Left ventricle myocardium superior (tissue), 1 donor: ENCODE measurements around the gene ANKRD29. TPM values are rescaled to one million over a fixed set of nuclear protein-coding genes. Genes with fewer than 3 reads are reported as not detected.
A peak's percentile ranks its signal among the peaks of the same experiment; 100 is the strongest.

Experiments
- ATAC-seq: fragments of 200-7000 bp; cut with Tn5 transposase; one replicate; pipeline ENCODE4 v1.9.1; 2020; ENCODE audit warnings: mild to moderate bottlenecking, moderate library complexity
- DNase-seq: peaks from one replicate; pipeline ENCODE4 v3.0.0-alpha.2; 2020
- intact Hi-C: fragments of 100-400 bp; cut with micrococcal nuclease; formaldehyde crosslinking; loops from one replicate; pipeline ENCODE4 v1.11.0; 2022
- long read RNA-seq: library from polyadenylated mRNA; unstranded; transcript quantifications from one replicate; pipeline ENCODE4 v2.0.0, GENCODE V29; 2021
- total RNA-seq: library from RNA; stranded (reverse); fragmentation: NEBNext Ultra II Directional; extraction: Animal tissue kit (Norgen Biotek cat#: 25700); gene quantifications from one replicate; pipeline ENCODE4 v1.2.1, GENCODE V29; 2021
- donor health status: DM: no; HTN: yes; CAD: no; lungs with severe emphysema.

ANKRD29 gene, protein sequence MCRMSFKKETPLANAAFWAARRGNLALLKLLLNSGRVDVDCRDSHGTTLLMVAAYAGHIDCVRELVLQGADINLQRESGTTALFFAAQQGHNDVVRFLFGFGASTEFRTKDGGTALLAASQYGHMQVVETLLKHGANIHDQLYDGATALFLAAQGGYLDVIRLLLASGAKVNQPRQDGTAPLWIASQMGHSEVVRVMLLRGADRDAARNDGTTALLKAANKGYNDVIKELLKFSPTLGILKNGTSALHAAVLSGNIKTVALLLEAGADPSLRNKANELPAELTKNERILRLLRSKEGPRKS
- total RNA-seq, result 9.8 TPM
- long read RNA-seq, transcript ANKRD29-208 (10 exons, 3,361 nt), result major isoform, 8 of 21 reads
- long read RNA-seq, partial matches to known transcripts, result 3 of 21 reads
- long read RNA-seq, other reads (novel, unspliced or antisense), result 8 of 21 reads

DNA sequence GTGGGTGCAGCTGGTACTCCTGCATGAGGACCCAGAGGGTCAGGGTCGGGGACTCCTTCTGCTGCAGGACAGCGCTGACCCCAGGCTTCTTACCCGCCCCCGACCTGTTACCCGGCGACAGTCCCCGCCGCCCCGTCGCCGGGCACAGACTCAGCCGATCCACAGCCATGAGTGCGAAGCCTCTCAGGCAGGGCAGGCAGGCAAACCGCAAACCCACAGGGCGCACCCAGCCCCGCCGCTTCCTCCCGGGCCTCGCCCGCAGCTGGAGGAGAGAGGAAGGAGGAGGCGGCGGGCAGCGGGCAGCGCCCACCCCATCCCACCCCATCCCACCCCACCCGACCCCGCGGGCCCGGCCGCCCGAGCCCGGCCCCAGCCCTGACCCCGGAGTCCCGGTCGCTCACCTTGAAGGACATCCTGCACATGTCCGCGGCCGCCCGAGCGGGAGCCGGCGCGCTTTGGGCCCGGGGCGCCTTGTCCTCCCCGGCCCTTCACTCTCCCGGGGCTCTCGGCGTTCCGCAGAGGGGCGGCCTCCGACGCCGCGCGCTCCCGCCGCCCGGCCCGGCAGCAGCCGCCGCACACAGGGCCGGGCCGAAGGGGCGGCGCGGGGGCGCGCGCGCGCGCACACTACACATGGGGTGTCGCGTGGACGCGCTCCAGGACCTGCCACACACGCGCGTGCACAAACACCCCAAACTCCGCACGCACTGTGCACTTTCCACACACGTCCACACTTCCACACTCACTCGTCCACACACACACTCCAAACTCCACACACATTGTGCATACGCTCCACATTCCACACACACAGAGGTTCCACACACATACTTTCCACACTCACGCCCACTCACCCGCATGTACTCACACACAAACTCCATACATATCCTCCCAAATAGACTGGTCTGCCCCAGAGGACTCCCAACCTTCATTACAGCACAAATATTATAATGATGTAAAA, at the start of gene ANKRD29:
Gene ANKRD29 (minus strand): TSS at position 603 of the 955 bp plus-strand sequence. CDS start 181 bp downstream, at position 422.
- ATAC-seq, result peak; percentile 92
- intact Hi-C loops, result no loop called here
- DNase-seq, result peak; percentile 80

DNA sequence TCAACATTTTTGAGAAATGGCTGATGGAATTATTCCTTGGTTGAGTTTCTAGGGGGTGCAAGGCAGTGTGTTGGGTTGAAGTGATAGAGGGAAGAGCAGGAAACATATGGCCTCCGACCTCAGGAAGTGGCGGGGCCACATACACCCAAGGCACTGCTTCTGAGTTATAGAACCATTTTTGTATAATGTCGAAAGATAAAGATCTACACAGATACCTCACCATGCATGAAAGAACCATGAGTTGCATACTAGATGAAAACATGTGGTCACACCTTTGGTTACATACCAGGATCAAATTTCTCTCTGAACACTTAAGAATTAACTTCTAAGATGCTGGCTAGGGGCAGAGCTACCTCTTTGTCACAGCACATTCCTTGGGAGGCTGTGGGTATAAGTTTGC, 49.7 kb upstream of the ANKRD29 start:
- ATAC-seq (no peak), DNase-seq (no peak)
- intact Hi-C loops, result no loop called here

DNA sequence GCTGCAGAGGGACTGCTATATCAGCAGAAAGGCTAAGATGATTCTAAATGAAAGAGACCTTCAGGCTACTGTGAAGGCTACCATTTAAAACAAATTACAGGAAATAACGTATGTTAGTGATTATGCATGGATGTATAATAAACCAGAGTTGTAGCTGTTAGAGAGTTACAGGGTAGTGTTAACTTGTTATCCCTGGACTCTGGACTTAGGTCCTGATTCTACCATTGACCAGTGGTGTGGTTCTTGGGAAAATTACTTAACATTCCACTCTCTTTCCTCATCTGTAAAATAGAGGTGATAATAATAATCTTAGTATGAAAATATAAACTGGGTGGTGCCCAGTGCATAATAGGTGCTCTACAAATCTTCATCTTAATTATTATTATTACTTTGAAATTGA, 48.7 kb upstream of the ANKRD29 start:
- ATAC-seq, result no peak
- intact Hi-C loops, result no loop called here
- no peak for DNase-seq

DNA sequence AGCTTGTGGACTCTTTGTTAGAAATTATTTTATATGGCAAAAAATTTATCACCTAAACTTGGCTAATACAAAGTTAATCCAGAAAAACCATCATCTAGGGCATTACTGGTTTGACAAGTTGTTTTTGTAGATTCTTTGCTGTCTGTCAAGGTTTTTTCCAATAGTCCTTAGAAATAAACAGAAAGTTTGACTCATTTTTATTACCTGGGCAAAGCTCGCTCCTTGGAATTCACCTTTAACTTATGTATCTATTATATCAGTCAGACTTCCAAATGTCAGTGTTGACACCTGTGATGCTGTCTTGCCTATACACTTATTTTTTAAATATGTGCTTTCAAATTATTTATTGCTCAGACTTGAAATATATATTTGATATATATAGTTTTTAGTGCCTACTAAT, 48.2 kb upstream of the ANKRD29 start:
- no peak for DNase-seq
- no peak for ATAC-seq
- intact Hi-C loops, result no loop called here

DNA sequence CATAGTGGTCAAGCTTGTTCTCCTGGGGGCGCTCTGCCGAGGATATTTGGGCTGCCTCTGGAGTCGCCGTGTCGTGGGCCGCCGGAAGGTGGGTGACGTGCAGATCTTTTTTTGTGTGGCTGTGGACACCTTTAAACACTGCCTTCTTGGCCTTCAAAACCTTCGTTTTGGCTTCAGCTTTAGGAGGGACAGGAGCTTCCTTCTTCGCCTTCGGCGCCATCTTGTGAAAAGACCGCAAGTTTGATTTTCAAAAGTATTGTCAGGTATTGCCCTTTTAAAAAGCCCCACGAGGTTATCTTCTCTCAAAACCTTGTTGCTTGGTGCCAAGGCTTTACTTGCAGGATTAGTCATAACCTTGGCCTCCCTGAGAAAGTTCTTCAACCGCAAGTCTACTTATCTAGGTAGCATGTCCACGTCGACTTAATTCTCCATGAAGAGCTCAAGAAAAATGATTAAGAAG, 47.4 kb upstream of the ANKRD29 start:
- DNase-seq (no peak), ATAC-seq (no peak)
- intact Hi-C loops, result no loop called here

DNA sequence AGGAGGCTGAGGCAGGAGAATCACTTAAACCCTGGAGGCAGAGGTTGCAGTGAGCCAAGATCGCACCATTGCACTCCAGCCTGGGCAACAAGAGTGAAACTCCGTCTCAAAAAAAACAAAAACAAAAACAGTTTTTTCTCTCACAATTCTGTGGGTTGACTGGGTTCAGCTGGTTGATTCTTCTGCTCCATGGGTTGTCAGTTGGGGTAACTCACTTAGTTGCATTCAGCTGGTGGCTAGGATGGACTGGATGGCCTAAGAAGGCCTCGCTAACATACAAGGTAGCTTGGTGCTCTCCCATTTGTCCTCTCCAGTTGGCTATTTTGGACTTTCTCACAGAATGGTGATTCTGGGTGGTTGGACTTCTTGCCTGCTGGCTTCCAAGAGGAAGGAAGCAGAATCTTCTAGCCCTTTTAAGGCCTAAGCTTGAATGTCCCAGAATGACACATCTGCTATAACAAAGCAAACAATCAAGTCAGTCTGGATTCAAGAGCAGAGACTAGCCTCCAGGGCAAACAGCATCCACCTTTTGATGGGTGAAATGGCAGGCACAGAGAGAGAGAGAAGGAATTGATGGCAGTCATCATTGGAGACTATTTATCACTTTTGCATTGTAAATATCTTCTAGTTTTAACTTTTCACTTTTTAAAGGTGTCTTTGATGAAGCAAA, 44.4 kb upstream of the ANKRD29 start:
- no peak for DNase-seq
- intact Hi-C loops, result no loop called here
- ATAC-seq, result no peak

DNA sequence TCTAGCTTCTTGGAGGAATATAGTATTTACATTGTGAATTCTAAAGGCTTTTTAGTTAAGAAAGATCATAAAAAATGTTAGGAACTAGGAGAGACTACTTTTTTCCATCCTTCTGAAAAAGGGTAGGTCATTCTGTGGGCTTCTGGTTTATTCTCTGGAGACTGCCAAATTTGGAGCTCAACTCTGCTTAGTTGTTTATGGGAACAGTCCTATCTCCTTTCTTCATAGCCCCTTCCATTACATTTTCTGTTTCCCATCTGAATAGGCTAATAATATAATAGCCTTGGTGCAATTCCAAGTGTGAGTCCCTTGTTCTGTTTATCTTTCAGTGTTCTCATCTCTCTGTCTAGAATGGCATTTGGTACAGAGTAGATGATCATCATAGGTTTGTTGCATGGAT, 42.1 kb upstream of the ANKRD29 start:
- ATAC-seq (no peak), DNase-seq (no peak)
- intact Hi-C loops, result loop anchor here (5.0 kb wide), 1 partner anchor 83 kb away; no protein-coding TSS in a partner anchor

DNA sequence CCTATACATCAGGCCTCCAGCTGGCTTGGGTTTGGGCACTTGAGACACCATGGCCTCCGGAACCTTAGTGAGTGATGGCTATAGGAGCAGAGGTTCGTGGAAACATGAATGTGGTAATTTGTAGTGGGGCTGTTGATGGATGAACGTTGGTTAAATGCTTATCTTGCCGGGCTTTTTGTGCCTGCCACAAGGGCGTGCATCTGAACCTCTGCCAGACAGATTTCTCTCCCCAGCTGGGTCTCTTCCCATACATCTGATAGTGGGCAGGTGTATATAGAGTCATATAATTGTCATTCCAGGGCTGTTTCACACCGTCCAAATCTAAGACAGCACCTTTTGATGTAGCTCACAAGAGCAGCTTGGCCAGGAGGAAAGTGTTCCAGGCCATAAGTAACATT, 41.3 kb upstream of the ANKRD29 start:
- intact Hi-C loops, result loop anchor here (5.0 kb wide), 1 partner anchor 82 kb away; no protein-coding TSS in a partner anchor
- ATAC-seq, result peak; percentile 23
- DNase-seq, result no peak

DNA sequence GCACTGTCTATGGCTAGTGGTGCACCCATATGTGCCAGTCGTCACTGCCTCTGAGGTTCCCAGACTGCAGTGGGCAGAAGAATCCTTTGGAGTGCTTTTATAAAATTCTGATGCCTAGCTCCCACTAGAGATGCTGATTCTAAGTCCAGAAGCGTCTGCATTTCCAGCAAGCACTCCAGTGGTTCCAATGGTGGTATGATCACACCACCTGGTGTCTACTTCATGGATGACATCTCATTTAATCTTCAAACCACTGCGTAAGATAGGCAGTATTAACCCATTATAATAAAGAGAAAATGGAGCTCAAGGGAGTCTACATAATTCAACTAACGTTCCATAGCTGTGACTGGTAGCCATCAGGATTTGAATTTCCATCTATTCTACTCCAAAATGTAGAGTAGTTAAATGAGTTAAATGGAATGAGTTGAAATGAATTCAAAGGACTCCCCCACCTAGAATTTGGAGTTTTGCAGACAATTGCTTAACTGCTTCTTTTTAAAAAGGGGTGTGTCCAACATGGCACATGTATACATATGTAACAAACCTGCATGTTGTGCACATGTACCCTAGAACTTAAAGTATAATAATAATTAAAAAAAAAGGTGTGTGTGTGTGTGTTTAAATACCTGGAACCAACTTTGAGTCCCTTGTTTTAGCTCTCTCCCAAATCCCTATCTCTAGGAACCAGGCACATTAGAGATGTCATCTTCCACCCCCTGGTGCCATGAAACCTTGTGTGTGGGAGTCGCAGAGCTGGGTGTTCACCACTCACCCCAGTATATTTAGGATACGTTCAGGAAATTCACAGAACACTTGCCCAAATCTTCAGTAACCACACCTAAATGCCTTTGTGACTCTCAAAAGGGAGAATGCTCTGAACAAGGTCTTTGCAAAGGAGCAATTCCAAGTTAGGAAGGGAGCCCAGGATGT, 40.6 kb upstream of the ANKRD29 start:
- peak; percentile 83 for ATAC-seq
- no peak for DNase-seq
- intact Hi-C loops, result loop anchor here (5.0 kb wide), 1 partner anchor 81 kb away; no protein-coding TSS in a partner anchor

DNA sequence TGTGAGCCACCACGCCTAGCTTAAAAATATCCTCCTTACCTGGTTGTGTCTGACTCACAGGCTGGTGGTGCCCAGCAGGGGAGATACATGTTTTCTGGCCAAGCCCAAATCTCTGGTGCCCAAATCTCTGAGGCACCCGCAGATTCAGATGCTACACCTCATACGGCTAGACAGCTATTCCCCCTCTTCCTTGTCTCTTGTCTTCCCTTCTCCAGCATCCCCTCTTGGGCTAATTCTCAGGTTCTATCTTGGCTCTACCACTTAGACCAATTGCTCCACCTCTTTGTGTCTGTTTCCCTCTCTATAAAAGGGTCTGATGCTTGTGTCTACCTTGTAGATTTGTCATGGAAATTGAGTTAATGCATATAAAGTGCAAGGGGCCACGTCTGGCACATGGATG, 39.9 kb upstream of the ANKRD29 start:
- intact Hi-C loops, result loop anchor here (5.0 kb wide), 1 partner anchor 80 kb away; no protein-coding TSS in a partner anchor

DNA sequence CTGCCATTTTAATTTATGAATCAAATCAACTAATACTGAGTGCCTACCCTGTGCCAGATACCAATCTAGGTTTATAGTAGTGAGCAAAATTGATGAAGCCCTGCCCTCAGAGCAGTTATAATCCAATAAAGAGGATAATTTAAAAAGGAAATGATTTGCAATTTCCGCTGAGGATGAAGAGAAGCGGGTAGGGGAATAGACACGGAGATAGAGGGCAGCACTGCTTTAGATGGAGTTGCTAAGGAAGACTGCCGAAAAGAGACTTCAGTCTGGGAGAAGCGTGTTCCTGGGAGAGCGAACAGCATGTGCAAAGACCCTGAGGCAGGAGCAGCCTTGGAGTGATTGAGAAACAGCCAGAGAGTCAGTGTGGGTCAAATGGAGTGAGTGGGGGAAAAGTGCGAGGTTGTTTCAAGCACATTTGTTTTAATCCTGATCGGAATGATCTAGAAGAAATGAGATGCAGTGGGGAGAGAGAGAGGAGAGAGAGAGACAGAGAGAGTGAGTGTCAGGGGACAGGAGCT, 38.9 kb upstream of the ANKRD29 start:
- no peak for DNase-seq
- no peak for ATAC-seq
- intact Hi-C loops, result loop anchor here (5.0 kb wide), 1 partner anchor 79 kb away; no protein-coding TSS in a partner anchor

More for the DNA sequence above, 39.9 kb upstream of the ANKRD29 start:
- DNase-seq (no peak), ATAC-seq (no peak)

DNA sequence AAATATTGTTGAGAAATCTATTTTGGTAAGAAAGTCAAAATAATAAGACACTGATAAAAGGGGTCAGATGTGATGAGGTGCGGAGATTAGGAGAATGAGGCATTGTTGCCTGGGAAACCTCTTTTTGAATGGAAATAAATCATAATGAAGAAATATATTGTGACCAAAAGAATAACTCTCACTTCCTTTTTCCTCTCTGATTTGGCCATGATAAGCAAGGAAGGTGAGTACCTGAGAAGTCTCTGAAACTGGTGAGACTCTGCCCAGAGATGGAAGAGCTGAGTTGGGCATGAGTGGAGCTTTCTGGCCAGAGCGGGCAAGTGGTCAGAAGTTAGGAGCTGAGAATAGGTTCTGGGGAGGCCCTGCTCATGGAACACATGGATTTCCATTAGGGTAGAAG, 38.3 kb upstream of the ANKRD29 start:
- ATAC-seq, result no peak
- no peak for DNase-seq
- intact Hi-C loops, result loop anchor here (5.0 kb wide), 1 partner anchor 79 kb away; no protein-coding TSS in a partner anchor

DNA sequence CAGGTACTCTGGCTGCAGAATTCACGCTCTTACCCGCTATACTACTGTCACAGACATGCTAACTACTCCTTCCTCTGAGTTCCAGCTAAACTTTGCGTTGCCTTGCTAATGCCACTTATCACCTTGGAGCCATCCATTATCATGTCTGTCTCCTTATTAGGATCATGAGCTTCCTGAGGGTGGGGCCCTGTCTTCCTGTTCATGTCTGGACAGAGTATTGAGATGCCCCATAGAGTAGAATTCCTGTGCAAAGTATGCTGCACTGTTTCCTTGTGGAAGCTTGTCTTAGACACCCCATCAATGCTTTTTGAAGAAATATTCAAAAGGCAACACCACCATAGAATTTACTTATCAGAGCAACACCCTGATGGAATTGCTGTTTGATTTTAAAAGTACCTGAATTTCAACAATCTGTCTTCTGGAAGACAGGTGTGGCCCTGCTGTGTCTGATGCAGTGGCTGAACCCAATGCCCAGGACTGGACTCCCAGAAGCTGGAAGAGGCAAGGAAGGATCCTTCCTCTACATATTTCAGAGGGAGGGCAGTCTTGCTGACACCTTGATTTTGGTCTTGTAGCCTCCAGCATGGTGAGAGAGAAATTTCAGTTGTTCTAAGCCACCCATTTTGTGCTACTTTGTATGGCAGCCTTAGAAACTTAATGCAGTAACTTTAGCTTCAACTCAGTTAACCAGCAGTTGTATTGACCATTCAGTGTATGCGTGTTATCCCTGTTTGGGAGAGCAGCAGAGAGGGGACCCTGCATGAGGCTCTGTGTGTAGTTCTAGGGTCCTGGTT, 32.1 kb upstream of the ANKRD29 start:
- intact Hi-C loops, result no loop called here
- DNase-seq, result no peak
- ATAC-seq, result no peak

DNA sequence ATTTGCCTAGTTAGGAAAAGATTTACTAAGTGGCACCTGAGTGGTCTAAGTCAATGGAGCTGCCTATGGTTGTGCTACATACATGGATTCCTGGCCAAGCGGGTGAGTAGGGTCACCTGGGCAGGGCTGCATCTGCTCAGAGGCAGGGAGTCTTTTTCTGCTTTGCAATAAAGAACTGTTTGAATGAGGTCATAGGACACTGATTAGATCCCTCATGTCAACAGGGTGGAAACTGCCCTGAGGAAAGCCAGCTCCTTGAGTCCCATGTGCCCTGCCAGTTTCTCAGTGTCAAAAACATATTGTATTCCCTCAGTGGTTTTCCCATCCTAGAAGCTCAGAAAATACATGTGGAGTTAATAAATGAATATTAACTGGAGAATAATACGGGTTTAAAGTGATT, 31.1 kb upstream of the ANKRD29 start:
- no peak for DNase-seq
- intact Hi-C loops, result no loop called here
- ATAC-seq, result peak; percentile 55

DNA sequence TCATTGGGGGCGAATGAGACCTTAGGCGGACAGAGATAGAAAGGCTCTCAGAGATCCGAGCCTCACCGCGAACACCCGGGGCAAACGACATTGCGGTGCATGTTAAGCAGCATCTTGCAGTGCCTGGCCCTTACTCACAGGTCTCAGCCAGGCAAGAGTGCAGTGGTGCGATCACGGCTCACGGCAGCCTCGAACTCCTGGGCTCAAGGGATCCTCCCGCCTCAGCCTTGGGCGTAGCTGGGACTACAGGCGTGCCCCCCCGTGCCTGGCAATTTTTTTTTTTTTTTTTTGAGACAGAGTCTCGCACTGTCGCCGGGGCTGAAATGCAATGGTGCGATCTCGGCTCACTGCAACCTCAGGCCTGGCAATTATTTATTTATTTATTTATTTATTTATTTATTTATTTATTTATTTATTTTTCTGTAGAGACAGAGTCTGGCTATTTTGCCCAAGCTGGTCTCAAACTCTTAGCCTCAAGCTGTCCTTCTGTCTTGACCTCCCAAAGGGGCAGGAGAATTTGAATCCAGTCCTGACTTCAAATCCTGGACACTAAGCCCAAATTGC, 27.9 kb upstream of the ANKRD29 start:
- DNase-seq (no peak), ATAC-seq (no peak)
- intact Hi-C loops, result no loop called here

DNA sequence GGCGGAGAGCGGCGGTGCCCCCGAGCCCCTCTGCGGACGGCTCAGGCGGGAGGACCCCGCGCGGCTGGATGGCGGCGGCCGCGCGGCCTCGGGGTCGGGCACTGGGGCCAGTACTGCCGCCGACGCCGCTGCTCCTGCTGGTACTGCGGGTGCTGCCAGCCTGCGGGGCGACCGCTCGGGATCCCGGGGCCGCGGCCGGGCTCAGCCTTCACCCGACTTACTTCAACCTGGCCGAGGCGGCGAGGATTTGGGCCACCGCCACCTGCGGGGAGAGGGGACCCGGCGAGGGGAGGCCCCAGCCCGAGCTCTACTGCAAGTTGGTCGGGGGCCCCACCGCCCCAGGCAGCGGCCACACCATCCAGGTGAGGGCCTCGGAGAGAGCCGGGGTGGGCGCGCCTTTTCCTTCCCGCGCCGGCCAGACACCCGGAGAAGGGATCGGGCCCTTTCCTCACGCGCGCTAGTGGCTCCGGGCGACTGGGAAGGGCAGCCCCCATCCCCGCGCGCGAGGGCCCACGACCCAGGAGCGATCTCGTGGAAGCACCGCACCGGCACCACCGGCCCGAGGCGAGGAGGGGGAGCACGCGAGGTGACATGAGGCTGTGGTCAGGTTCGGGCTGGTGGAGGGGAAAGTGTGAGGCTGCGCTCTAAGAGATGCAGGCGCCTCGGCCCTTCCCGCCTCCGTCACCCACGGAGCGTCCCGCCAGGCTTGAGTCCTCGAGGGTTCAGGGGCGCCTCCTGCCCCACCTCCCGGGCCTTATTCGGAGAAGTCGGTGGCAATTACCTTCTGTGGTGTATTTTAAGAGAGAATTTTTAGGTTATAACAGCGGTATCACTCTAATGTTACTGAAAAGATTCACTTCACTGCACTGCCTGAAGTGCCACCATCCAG, 27.1 kb upstream of the ANKRD29 start:
- DNase-seq, result peak; percentile 44
- intact Hi-C loops, result no loop called here
- peak; percentile 34 for ATAC-seq
